ENCODE data around the gene HOXB8. TPM values are rescaled to one million over a fixed set of nuclear protein-coding genes. Genes with fewer than 3 reads are reported as not detected.
A peak's percentile ranks its signal among the peaks of the same experiment; 100 is the strongest.

Gene HOXB8
- total and polyA plus RNA-seq, 10 of the 15 experiments (the other 5 are each of a cell fraction or from before 2014, with no cell fraction given), result 0.21 TPM; not detected in 9

DNA sequence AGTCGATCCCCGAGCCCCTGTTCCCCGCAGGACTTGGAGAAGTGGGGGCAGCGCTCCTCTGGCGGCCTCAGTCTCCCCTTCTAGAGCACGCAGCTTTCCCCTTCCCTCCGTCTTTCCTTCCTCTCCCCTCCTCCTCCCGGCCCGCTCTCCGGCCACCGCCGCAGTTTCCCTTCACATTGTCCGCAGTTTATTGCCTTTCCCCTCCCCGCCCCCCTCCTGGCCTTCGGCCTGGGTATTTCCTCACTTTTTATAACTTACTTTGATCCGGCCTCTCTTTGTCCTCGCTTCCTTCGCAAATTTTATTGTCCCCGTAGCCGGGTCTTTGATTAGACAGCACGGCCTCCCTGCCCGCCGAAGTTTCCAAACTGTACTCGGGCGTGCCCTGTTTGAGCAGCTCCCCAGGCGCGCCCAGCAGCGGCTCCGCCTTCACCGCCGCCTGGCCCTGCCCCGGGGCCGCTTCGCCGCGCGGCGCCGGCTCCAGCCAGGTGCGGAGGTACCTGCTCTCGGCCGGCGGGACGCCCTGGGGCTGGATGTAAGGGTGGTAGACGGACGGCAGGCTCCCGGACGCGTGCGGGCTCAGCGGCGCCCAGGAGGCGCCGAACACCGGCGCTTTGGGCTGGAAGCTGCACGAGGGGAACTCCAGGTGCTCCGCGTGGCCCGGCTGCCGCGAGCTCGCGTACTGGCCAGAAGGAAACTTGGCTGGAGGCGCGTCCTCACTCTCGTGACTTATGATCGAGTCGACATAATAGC lies 10.6 kb upstream of the HOXB8 start (continued):
- TF ChIP-seq, protein P1, sequence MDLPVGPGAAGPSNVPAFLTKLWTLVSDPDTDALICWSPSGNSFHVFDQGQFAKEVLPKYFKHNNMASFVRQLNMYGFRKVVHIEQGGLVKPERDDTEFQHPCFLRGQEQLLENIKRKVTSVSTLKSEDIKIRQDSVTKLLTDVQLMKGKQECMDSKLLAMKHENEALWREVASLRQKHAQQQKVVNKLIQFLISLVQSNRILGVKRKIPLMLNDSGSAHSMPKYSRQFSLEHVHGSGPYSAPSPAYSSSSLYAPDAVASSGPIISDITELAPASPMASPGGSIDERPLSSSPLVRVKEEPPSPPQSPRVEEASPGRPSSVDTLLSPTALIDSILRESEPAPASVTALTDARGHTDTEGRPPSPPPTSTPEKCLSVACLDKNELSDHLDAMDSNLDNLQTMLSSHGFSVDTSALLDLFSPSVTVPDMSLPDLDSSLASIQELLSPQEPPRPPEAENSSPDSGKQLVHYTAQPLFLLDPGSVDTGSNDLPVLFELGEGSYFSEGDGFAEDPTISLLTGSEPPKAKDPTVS (IDR thresholded peaks at IDR 0.05; ENCODE audit: low read depth, low read length), result no peak
- TF ChIP-seq ZNF622 (IDR thresholded peaks at IDR 0.05) (no peak), SUZ12 (IDR thresholded peaks at IDR 0.05; ENCODE audit: unreplicated experiment) (peak; percentile 90), JUND (IDR thresholded peaks at IDR 0.05; ENCODE audit: low read depth, low read length) (no peak), IKZF1 (conservative IDR thresholded peaks at IDR 0.05) (peak; percentile 42), SMAD1 (IDR thresholded peaks at IDR 0.05; ENCODE audit: low read depth, partially characterized antibody) (no peak), KAT2A (conservative IDR thresholded peaks at IDR 0.05; ENCODE audit: control insufficient read depth, low read depth, low read length) (no peak), BACH1 (IDR thresholded peaks at IDR 0.05; ENCODE audit: borderline replicate concordance) (0 out of 2 replicates have a peak, but pooled peaks have one; percentile 25), TAF1 (IDR thresholded peaks at IDR 0.05; ENCODE audit: borderline replicate concordance, low read depth, low read length) (no peak)
- TF ChIP-seq, protein P2, sequence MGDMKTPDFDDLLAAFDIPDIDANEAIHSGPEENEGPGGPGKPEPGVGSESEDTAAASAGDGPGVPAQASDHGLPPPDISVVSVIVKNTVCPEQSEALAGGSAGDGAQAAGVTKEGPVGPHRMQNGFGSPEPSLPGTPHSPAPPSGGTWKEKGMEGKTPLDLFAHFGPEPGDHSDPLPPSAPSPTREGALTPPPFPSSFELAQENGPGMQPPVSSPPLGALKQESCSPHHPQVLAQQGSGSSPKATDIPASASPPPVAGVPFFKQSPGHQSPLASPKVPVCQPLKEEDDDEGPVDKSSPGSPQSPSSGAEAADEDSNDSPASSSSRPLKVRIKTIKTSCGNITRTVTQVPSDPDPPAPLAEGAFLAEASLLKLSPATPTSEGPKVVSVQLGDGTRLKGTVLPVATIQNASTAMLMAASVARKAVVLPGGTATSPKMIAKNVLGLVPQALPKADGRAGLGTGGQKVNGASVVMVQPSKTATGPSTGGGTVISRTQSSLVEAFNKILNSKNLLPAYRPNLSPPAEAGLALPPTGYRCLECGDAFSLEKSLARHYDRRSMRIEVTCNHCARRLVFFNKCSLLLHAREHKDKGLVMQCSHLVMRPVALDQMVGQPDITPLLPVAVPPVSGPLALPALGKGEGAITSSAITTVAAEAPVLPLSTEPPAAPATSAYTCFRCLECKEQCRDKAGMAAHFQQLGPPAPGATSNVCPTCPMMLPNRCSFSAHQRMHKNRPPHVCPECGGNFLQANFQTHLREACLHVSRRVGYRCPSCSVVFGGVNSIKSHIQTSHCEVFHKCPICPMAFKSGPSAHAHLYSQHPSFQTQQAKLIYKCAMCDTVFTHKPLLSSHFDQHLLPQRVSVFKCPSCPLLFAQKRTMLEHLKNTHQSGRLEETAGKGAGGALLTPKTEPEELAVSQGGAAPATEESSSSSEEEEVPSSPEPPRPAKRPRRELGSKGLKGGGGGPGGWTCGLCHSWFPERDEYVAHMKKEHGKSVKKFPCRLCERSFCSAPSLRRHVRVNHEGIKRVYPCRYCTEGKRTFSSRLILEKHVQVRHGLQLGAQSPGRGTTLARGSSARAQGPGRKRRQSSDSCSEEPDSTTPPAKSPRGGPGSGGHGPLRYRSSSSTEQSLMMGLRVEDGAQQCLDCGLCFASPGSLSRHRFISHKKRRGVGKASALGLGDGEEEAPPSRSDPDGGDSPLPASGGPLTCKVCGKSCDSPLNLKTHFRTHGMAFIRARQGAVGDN (IDR thresholded peaks at IDR 0.05), result no peak
